Measurements from ENCODE around the gene GPR15LG.

GPR15LG gene

DNA sequence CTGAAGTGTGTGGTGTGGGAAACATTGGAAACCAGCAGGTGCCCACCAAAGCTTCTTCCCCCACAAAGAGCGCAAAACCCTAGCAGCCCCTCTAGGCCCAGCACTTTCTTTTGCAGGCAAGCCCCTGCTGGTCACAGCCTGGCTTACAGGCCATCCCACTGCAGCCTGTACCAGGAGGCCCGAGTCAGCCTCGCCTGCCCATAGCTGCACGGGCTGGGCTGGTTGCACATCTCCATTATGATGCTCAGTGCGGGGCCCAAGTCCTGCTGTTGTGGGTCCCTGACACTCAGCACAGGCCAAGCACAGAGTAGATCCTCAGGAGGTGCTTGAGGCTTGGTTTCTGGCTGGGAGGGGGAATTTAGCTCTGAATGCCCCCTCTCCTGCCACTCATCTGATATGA lies 28.7 kb downstream of the GPR15LG start:
- no peak for TF ChIP-seq MYC (IDR thresholded peaks at IDR 0.05; ENCODE audit: low read depth, low read length)
- TF ChIP-seq, protein P1, sequence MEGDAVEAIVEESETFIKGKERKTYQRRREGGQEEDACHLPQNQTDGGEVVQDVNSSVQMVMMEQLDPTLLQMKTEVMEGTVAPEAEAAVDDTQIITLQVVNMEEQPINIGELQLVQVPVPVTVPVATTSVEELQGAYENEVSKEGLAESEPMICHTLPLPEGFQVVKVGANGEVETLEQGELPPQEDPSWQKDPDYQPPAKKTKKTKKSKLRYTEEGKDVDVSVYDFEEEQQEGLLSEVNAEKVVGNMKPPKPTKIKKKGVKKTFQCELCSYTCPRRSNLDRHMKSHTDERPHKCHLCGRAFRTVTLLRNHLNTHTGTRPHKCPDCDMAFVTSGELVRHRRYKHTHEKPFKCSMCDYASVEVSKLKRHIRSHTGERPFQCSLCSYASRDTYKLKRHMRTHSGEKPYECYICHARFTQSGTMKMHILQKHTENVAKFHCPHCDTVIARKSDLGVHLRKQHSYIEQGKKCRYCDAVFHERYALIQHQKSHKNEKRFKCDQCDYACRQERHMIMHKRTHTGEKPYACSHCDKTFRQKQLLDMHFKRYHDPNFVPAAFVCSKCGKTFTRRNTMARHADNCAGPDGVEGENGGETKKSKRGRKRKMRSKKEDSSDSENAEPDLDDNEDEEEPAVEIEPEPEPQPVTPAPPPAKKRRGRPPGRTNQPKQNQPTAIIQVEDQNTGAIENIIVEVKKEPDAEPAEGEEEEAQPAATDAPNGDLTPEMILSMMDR (IDR thresholded peaks at IDR 0.05; ENCODE audit: low read depth, low read length), result peak; percentile 6
- DNase-seq (ENCODE audit: low read depth), result no peak
- H3K4me3 ChIP-seq (ENCODE audit: low read depth, low read length), result no peak overlapping the region

DNA sequence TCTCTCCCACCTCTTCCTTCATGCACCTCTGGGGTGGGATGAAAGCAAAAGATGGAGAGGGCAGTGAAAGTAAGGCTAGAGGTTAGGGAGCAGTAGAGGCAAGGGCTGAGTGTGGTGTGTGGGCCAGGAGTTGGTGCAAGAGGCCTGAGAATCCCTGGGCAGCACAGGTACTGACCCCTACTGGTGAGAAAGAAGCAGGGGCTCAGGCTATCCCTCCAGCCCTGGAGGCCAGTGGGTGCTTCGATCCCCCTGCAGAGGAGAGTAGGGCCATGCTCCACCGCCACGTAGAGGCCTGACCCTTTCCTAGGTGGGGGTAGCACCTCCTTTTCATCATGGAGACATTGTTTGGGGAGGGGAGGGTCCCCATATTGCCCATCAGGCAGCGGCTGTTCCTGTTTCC lies 30.5 kb downstream of the GPR15LG start:
- peak; percentile 57 for DNase-seq (ENCODE audit: low read depth)
- no peak overlapping the region for H3K4me3 ChIP-seq (ENCODE audit: low read depth, low read length)

GRCh38 chr10:84204610-84205009 lies 31.0 kb downstream of the GPR15LG start:
- TF ChIP-seq MYC (IDR thresholded peaks at IDR 0.05; ENCODE audit: low read depth, low read length) (no peak), POLR2A (IDR thresholded peaks at IDR 0.05; ENCODE audit: extremely low read depth, insufficient read length) (no peak)
- TF ChIP-seq, protein P1 (IDR thresholded peaks at IDR 0.05; ENCODE audit: low read depth, low read length), result no peak
- TF ChIP-seq, protein P2, sequence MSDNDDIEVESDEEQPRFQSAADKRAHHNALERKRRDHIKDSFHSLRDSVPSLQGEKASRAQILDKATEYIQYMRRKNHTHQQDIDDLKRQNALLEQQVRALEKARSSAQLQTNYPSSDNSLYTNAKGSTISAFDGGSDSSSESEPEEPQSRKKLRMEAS (IDR thresholded peaks at IDR 0.05; ENCODE audit: low read depth, low read length), result no peak
- DNase-seq (ENCODE audit: low read depth), result no peak
- H3K4me3 ChIP-seq (ENCODE audit: low read depth, low read length), result no peak overlapping the region

More for the DNA sequence above, 30.5 kb downstream of the GPR15LG start:
- TF ChIP-seq, protein P1 (IDR thresholded peaks at IDR 0.05; ENCODE audit: low read depth, low read length), result peak; percentile 89
- no peak for TF ChIP-seq POLR2A (IDR thresholded peaks at IDR 0.05; ENCODE audit: extremely low read depth, insufficient read length)

DNA sequence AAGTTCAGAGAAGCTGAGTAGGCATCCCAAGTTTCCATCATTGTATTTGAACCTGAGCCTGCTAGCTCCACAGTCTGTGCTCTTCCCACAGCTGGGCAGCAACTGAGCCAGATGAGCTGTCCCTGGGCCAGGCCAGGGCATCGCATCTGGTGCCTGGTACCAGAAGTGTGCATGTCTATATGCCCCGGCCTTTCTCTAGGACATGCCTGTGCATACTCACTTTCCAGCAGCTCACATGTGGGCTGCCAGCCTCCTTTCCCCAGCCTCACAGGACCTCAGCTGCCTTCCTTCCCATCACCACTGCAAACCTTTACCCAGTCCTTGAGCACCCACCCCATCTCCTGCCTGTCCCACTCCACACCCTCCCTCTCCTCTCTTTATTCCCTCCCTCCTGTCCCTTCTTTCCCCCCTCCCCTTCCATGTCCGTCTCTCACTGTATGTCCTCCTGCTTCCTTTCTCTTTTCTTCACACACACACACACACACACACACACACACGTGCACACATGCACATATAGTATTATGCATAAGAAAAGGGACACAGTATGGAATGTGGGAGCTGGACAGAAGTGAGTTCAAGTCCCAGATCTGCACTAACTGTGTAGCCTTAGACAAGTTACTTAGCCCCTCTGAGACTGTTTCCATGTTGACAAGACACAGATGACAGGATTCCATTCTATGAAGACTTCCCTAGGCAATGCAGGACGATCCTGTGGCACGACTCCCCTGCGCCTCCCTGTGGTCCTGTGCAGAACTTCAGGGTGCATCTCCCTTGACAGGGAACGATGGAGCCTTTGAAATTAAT lies 31.6 kb downstream of the GPR15LG start:
- no peak overlapping the region for H3K4me3 ChIP-seq (ENCODE audit: low read depth, low read length)
- TF ChIP-seq, protein P2 (IDR thresholded peaks at IDR 0.05; ENCODE audit: low read depth, low read length), result peak; percentile 41
- 0 out of 2 replicates have a peak, but pooled peaks have one; percentile 15 for TF ChIP-seq MYC (IDR thresholded peaks at IDR 0.05; ENCODE audit: low read depth, low read length)
- TF ChIP-seq POLR2A (IDR thresholded peaks at IDR 0.05; ENCODE audit: extremely low read depth, insufficient read length), result no peak
- TF ChIP-seq, protein P1 (IDR thresholded peaks at IDR 0.05; ENCODE audit: low read depth, low read length), result peak; percentile 96
- DNase-seq (ENCODE audit: low read depth), result peak; percentile 75

DNA sequence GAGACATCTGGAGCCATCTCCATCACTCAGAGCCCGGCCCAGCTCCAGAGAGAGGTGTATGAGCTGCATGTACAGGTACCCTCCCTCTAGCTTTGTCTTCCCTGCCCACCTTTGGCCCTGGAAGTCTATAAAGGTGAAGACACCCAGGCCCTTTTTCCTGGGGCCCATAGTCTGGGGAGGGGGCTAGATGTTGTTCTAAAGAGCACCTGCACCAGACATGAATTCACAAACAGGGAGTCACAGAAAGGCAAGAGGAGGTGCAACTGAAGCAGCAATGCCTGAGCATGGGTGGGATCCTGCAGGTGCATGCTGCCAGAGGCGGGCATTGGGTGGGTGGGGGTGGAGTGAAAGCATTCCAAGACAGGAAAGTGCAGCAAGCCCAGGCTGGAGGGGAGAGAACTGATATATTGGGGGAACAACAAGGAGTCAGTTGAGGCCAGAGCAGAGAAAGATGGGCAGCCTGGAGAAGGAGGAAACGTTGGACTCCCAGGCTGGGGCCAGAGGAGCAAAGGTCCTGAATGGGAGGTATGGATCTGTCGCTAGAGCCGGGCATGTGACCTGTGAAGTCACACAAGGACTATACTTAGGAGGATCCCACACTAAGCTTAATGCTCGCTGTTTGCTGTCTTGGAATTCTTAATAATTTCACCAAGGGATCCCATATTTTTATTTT lies 32.4 kb downstream of the GPR15LG start:
- TF ChIP-seq, protein P2 (IDR thresholded peaks at IDR 0.05; ENCODE audit: low read depth, low read length), result no peak
- TF ChIP-seq POLR2A (IDR thresholded peaks at IDR 0.05; ENCODE audit: extremely low read depth, insufficient read length) (no peak), MYC (IDR thresholded peaks at IDR 0.05; ENCODE audit: low read depth, low read length) (no peak)
- TF ChIP-seq, protein P1 (IDR thresholded peaks at IDR 0.05; ENCODE audit: low read depth, low read length), result no peak
- DNase-seq (ENCODE audit: low read depth), result no peak
- no peak overlapping the region for H3K4me3 ChIP-seq (ENCODE audit: low read depth, low read length)
